CD8-positive, alpha-beta memory T cell (primary cell): Measurements from ENCODE around the gene ITGBL1. TPM values are rescaled to one million over a fixed set of nuclear protein-coding genes. Genes with fewer than 3 reads are reported as not detected.

Source experiments
- CTCF ChIA-PET: fragments of 350-600 bp; sonication (Branson Sonifier 250); formaldehyde crosslinking; loops from one replicate; lab custom pipeline; 2021; ENCODE audit warnings: antibody characterized with exemption; lab: Charles Lee
- POLR2A ChIA-PET: fragments of 350-600 bp; sonication (Branson Sonifier 250); formaldehyde crosslinking; loops from one replicate; lab custom pipeline; 2021; ENCODE audit warnings: antibody characterized with exemption; lab: Charles Lee
- DNase-seq, 5 donors: peaks; one replicate each; pipeline versions ENCODE4 v3.0.0 to v3.0.0-alpha.2; 2020 to 2022; ENCODE audit warnings: mixed read lengths in 1 of 5
- H3K27ac ChIP-seq: one replicate; pipeline ENCODE4 v1.7.0; 2013; ENCODE audit warnings: low read depth, mild to moderate bottlenecking, low read length, moderate library complexity
- H3K27me3 ChIP-seq: 2 replicates; pipeline ENCODE4 v1.7.0; 2013; ENCODE audit warnings: low read length, mild to moderate bottlenecking; ENCODE audit not compliant: insufficient read depth, poor library complexity, severe bottlenecking
- H3K36me3 ChIP-seq: 2 replicates; pipeline ENCODE4 v1.7.0; 2013; ENCODE audit warnings: mild to moderate bottlenecking, low read length, moderate library complexity; ENCODE audit not compliant: insufficient read depth
- H3K4me1 ChIP-seq: 2 replicates; pipeline ENCODE4 v1.7.0; 2013; ENCODE audit warnings: mild to moderate bottlenecking, low read length, moderate library complexity; ENCODE audit not compliant: insufficient read depth
- H3K4me3 ChIP-seq: 2 replicates; pipeline ENCODE4 v1.7.0; 2013; ENCODE audit warnings: mild to moderate bottlenecking, low read length
- H3K9me3 ChIP-seq: 2 replicates; pipeline ENCODE4 v1.7.0; 2013; ENCODE audit warnings: mild to moderate bottlenecking, low read length
- H3K27ac Mint-ChIP-seq, 8 donors: one replicate each; pipeline ENCODE4 v1.8.0; 2020 to 2021; ENCODE audit warnings: mixed read lengths in 8 of 8, mild to moderate bottlenecking in 6 of 8, inconsistent platforms in 3 of 8, moderate library complexity in 3 of 8
- H3K27me3 Mint-ChIP-seq, 2 donors: one replicate each; pipeline ENCODE4 v1.8.0; 2020 to 2021; ENCODE audit warnings: mixed read lengths in 2 of 2, mild to moderate bottlenecking in 1 of 2, moderate library complexity in 1 of 2
- H3K36me3 Mint-ChIP-seq, 3 donors: one replicate each; pipeline ENCODE4 v1.8.0; 2020 to 2021; ENCODE audit warnings: mixed read lengths in 3 of 3, inconsistent platforms in 1 of 3, mild to moderate bottlenecking in 1 of 3
- H3K4me1 Mint-ChIP-seq, 3 donors: one replicate each; pipeline ENCODE4 v1.8.0; 2020 to 2021; ENCODE audit warnings: mixed read lengths in 3 of 3, inconsistent platforms in 1 of 3, mild to moderate bottlenecking in 1 of 3
- H3K4me3 Mint-ChIP-seq, 7 donors: one replicate each; pipeline ENCODE4 v1.8.0; 2020 to 2021; ENCODE audit warnings: mixed read lengths in 7 of 7, mild to moderate bottlenecking in 6 of 7, moderate library complexity in 4 of 7, inconsistent platforms in 2 of 7
- H3K9me3 Mint-ChIP-seq, 5 donors: one replicate each; pipeline ENCODE4 v1.8.0; 2020 to 2022; ENCODE audit warnings: mixed read lengths in 5 of 5, mild to moderate bottlenecking in 3 of 5, moderate library complexity in 2 of 5, inconsistent platforms in 1 of 5
- polyA plus RNA-seq: library from polyadenylated mRNA; unstranded; fragments of 300-500 nt; fragmentation: Illumina TruSeq; gene quantifications from one replicate; pipeline ENCODE4 v1.2.3, GENCODE V29; 2021
- total RNA-seq, 2 experiments: library from RNA; stranded (reverse); gene quantifications; one replicate each; pipeline ENCODE4 v1.2.3, GENCODE V29; 2021

The ITGBL1 gene
- total and polyA plus RNA-seq, 3 experiments from 2014 or later, result not detected

- H3K4me1 Mint-ChIP-seq, result no peaks in the 10 kb centered on the region
- CTCF ChIA-PET, result no interaction called here
These were observed 35.0 kb downstream of the ITGBL1 start for GRCh38 chr13:101487438-101487830.

GRCh38 chr13:101488734-101489133 lies 36.3 kb downstream of the ITGBL1 start:
- Mint-ChIP-seq H3K9me3 (no peaks in the 10 kb centered on the region), H3K36me3 (no peaks in the 10 kb centered on the region), H3K4me3 (no peak overlapping the region), H3K27ac (no peak overlapping the region), H3K4me1 (no peaks in the 10 kb centered on the region), H3K27me3 (peaks cover 4 to 12% of the 10 kb centered on the region in 2 donors)
- Histone ChIP-seq H3K27ac (no peak overlapping the region), H3K4me1 (no peaks in the 10 kb centered on the region), H3K9me3 (no peaks in the 10 kb centered on the region), H3K36me3 (no peaks in the 10 kb centered on the region), H3K4me3 (no peak overlapping the region), H3K27me3 (no peaks in the 10 kb centered on the region)
- POLR2A ChIA-PET, result no interaction called here
- CTCF ChIA-PET, result no interaction called here
- DNase-seq, result no peak

More at GRCh38 chr13:101487438-101487830, 35.0 kb downstream of the ITGBL1 start:
- Mint-ChIP-seq H3K27ac (no peak overlapping the region), H3K36me3 (no peaks in the 10 kb centered on the region), H3K4me3 (no peak overlapping the region), H3K27me3 (peaks cover 4 to 10% of the 10 kb centered on the region in 2 donors), H3K9me3 (no peaks in the 10 kb centered on the region)
- no peak for DNase-seq
- no peaks in the 10 kb centered on the region for H3K9me3 ChIP-seq
- H3K36me3 ChIP-seq, result no peaks in the 10 kb centered on the region
- H3K4me3 ChIP-seq, result no peak overlapping the region
- H3K27me3 ChIP-seq, result no peaks in the 10 kb centered on the region
- no peaks in the 10 kb centered on the region for H3K4me1 ChIP-seq
- H3K27ac ChIP-seq, result no peak overlapping the region
- POLR2A ChIA-PET, result no interaction called here

DNA sequence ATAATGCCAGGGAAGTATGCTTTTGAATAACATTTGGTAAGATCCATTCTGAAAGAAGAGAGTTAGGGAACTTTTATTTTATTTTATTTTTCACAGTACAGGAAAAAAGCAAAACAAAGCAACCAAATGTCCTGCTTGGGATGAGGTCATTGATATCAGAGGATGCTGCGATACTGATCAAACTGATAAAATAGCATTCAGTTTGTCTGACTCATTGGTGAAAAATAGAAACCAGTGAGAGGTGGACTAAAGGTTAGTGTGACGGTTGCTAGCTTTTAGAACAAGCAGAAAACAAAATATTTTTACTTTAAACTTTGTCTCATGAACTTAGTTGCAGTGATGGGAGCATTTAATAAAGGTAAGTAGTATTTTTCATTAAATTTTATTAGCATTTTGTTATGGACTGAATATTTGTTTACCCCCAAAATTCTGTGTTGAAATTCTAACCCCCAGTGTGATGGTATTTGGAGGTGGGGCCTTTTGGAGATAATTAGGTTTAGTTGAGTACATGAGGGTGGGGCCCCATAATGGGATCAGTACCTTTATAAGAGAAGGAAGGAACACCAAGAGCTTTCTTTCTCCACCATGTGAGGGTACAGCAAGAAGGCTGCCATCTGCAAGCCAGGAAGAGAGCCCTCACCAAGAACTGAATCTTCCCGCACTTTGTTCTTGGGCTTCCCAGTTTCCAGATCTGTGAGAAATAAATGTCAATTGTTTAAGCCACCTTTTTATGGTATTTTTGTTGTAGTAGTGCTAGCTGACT lies 37.3 kb downstream of the ITGBL1 start:
- H3K27me3 ChIP-seq, result no peaks in the 10 kb centered on the region
- no peak overlapping the region for H3K27ac Mint-ChIP-seq

GRCh38 chr13:101490406-101491015 lies 38.0 kb downstream of the ITGBL1 start:
- Mint-ChIP-seq H3K27ac (no peak overlapping the region), H3K9me3 (no peaks in the 10 kb centered on the region), H3K27me3 (peaks cover 0 to 8% of the 10 kb centered on the region in 2 donors), H3K4me1 (no peaks in the 10 kb centered on the region), H3K4me3 (no peak overlapping the region), H3K36me3 (no peaks in the 10 kb centered on the region)
- H3K27ac ChIP-seq, result no peak overlapping the region
- no peak for DNase-seq
- H3K4me3 ChIP-seq, result no peak overlapping the region
- no peaks in the 10 kb centered on the region for H3K27me3 ChIP-seq
- POLR2A ChIA-PET, result no interaction called here
- H3K9me3 ChIP-seq, result no peaks in the 10 kb centered on the region
- CTCF ChIA-PET, result no interaction called here
- H3K4me1 ChIP-seq, result no peaks in the 10 kb centered on the region
- no peaks in the 10 kb centered on the region for H3K36me3 ChIP-seq

More for the DNA sequence above, 37.3 kb downstream of the ITGBL1 start:
- H3K9me3 Mint-ChIP-seq, result no peaks in the 10 kb centered on the region
- Histone ChIP-seq H3K9me3 (no peaks in the 10 kb centered on the region), H3K36me3 (no peaks in the 10 kb centered on the region), H3K4me3 (no peak overlapping the region), H3K4me1 (no peaks in the 10 kb centered on the region), H3K27ac (no peak overlapping the region)
- no peak overlapping the region for H3K4me3 Mint-ChIP-seq
- CTCF ChIA-PET, result no interaction called here
- no peaks in the 10 kb centered on the region for H3K4me1 Mint-ChIP-seq
- DNase-seq, result no peak
- no peaks in the 10 kb centered on the region for H3K36me3 Mint-ChIP-seq
- peaks cover 4 to 9% of the 10 kb centered on the region in 2 donors for H3K27me3 Mint-ChIP-seq
- POLR2A ChIA-PET, result no interaction called here

GRCh38 chr13:101492251-101492910 lies 39.9 kb downstream of the ITGBL1 start:
- Mint-ChIP-seq H3K4me3 (no peak overlapping the region), H3K4me1 (no peaks in the 10 kb centered on the region), H3K27me3 (peaks cover 6 to 11% of the 10 kb centered on the region in 2 donors), H3K9me3 (peaks cover 0 to 2% (median 0%) of the 10 kb centered on the region in 5 donors), H3K27ac (no peak overlapping the region), H3K36me3 (no peaks in the 10 kb centered on the region)
- no peaks in the 10 kb centered on the region for H3K9me3 ChIP-seq
- no peak overlapping the region for H3K4me3 ChIP-seq
- ChIA-PET CTCF (no interaction called here), POLR2A (no interaction called here)
- no peaks in the 10 kb centered on the region for H3K27me3 ChIP-seq
- no peaks in the 10 kb centered on the region for H3K4me1 ChIP-seq
- no peaks in the 10 kb centered on the region for H3K36me3 ChIP-seq
- no peak for DNase-seq
- no peak overlapping the region for H3K27ac ChIP-seq

DNA sequence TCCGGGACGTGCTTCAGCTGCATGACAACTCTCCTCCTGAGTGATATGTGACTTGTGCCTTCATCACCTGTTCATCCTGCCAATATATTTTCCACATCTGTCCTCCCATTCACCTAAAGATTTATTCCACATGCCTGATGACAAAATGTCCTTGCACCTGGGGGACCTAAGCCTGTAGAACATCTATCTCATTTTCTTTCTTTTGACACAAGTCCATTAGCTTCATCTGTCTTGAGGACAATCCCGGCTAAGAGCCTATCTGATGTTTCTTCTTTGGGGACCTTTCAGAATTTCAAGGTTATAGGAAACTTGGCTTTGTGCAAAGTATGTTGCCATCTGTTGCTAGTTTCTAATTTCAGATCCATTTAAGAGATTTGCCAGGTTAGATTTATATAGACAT lies 41.1 kb downstream of the ITGBL1 start:
- Histone ChIP-seq H3K4me3 (no peak overlapping the region), H3K9me3 (no peaks in the 10 kb centered on the region), H3K36me3 (no peaks in the 10 kb centered on the region), H3K27me3 (no peaks in the 10 kb centered on the region), H3K27ac (no peak overlapping the region), H3K4me1 (no peaks in the 10 kb centered on the region)
- H3K27ac Mint-ChIP-seq, result no peak overlapping the region
- ChIA-PET POLR2A (no interaction called here), CTCF (no interaction called here)
- peaks cover 0 to 2% (median 0%) of the 10 kb centered on the region in 5 donors for H3K9me3 Mint-ChIP-seq
- no peaks in the 10 kb centered on the region for H3K36me3 Mint-ChIP-seq
- H3K27me3 Mint-ChIP-seq, result peaks cover 6 to 22% of the 10 kb centered on the region in 2 donors
- no peak overlapping the region for H3K4me3 Mint-ChIP-seq
- H3K4me1 Mint-ChIP-seq, result no peaks in the 10 kb centered on the region
- no peak for DNase-seq

GRCh38 chr13:101499406-101499805 lies 46.9 kb downstream of the ITGBL1 start:
- no peak for DNase-seq
- no peaks in the 10 kb centered on the region for H3K4me1 Mint-ChIP-seq
- POLR2A ChIA-PET, result no interaction called here
- no peaks in the 10 kb centered on the region for H3K36me3 ChIP-seq
- no peak overlapping the region for H3K4me3 Mint-ChIP-seq
- H3K9me3 ChIP-seq, result no peaks in the 10 kb centered on the region
- no peaks in the 10 kb centered on the region for H3K27me3 ChIP-seq
- H3K27me3 Mint-ChIP-seq, result peaks cover 13 to 41% of the 10 kb centered on the region in 2 donors
- H3K4me1 ChIP-seq, result no peaks in the 10 kb centered on the region
- H3K36me3 Mint-ChIP-seq, result no peaks in the 10 kb centered on the region
- peaks cover 0 to 2% (median 0%) of the 10 kb centered on the region in 5 donors for H3K9me3 Mint-ChIP-seq
- no peak overlapping the region for H3K27ac Mint-ChIP-seq
- CTCF ChIA-PET, result no interaction called here
- H3K27ac ChIP-seq, result no peak overlapping the region
- no peak overlapping the region for H3K4me3 ChIP-seq

GRCh38 chr13:101502618-101503017 lies 50.1 kb downstream of the ITGBL1 start:
- no peak overlapping the region for H3K4me3 ChIP-seq
- CTCF ChIA-PET, result no interaction called here
- Mint-ChIP-seq H3K9me3 (peaks cover 0 to 2% (median 0%) of the 10 kb centered on the region in 5 donors), H3K4me1 (no peaks in the 10 kb centered on the region), H3K27ac (no peak overlapping the region), H3K36me3 (no peaks in the 10 kb centered on the region), H3K4me3 (no peak overlapping the region), H3K27me3 (peaks cover 7 to 42% of the 10 kb centered on the region in 2 donors)
- H3K27ac ChIP-seq, result no peak overlapping the region
- no peak for DNase-seq
- H3K27me3 ChIP-seq, result no peaks in the 10 kb centered on the region
- H3K9me3 ChIP-seq, result no peaks in the 10 kb centered on the region
- no peaks in the 10 kb centered on the region for H3K4me1 ChIP-seq
- POLR2A ChIA-PET, result no interaction called here
- H3K36me3 ChIP-seq, result no peaks in the 10 kb centered on the region
